ENCODE results near the gene LY9.
A peak's percentile ranks its signal among the peaks of the same experiment; 100 is the strongest.

The LY9 gene

DNA sequence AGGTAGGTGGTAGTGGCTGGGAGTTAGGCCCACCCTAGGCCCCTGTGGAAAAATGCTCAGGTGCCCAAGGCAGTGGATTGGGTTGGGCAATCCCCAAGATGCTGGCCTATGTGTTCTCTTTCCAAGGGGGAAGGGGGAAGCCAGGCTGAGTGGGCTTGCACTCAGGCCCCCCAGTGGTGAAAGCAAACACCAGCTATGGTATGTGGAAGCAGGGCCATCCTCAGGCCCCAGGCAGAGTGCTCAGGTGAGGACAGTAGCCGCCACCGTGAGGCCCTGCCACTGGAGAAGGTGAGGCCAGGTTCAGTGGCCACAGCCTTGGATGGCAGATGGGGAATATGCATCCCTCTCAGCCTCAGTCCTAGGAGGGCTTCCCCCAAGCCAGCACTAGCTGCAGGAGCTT, 11.8 kb downstream of the LY9 start:
- Mint-ChIP-seq H3K9me3 (peaks cover 16 to 24% of the 10 kb centered on the region in 2 donors), H3K27ac (peak overlapping the region in 1 of 2 donors; percentile 51), H3K27me3 (no peaks in the 10 kb centered on the region), H3K4me3 (peak overlapping the region; percentile 42 to 66), H3K4me1 (peaks cover 92% of the 10 kb centered on the region)
- DNase-seq (no peak), ATAC-seq (no peak)

DNA sequence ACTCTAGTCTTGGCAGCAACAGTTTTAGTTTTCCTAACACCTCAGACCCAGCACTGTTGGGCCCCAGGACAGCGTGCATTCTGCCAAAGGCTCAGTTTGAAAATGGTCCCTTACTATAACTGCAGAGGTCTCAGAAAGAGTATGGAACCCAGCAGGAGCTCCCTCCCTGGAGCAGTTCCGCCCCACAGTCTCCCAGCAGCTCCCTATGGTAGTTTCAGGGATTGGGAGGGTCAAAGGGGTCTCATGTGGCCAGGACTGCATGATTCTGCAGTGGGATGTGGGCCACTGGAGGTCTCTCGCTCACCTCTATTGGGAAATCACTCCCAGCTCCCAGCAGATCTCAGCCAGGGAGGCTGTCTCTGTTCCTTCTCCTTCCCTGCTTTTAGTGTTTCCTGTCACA, 12.3 kb downstream of the LY9 start:
- Mint-ChIP-seq H3K4me1 (peaks cover 92% of the 10 kb centered on the region), H3K9me3 (peaks cover 16 to 24% of the 10 kb centered on the region in 2 donors), H3K27me3 (no peaks in the 10 kb centered on the region), H3K4me3 (peak overlapping the region in 1 of 2 donors; percentile 41), H3K27ac (no peak overlapping the region)
- no peak for ATAC-seq
- no peak for DNase-seq

DNA sequence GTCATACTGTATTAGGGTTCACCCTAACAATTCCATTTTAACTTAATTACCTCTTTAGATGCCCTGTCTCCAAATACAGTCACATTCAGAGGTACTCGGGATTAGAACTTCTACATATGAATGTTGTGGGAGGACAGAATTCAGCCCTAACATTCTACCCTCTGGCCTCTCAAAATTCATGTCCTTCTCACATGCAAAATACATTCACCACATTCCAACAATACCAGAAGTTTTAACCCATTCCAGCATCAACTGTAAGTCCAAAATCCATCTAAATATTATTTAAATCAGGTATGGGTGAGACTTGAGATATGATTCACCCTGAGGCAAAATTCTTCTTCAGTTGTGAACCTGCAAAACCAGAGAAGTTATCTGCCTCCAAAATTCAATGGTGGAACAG, 14.5 kb downstream of the LY9 start:
- Mint-ChIP-seq H3K4me3 (no peak overlapping the region), H3K27ac (no peak overlapping the region), H3K27me3 (no peaks in the 10 kb centered on the region)

DNA sequence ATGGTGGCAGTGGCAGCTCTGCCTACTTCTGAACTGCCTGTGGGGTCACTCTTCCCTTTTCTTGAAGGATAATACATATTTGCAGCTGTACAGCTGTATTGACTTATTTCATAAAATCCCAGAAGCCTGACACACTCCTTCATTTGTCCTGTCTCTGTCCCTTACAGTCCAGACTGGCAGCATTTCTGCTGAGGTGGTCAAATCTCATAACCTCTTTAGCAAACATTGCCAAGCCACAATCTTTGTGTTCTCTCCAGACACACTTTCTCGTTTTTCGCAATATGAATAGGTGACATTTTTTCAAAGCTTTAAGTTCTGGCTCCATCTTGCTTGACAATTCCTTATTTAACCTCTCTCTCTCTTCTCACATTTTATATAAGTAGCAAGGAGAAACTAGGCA, 15.2 kb downstream of the LY9 start:
- Mint-ChIP-seq H3K27me3 (no peaks in the 10 kb centered on the region), H3K9me3 (peaks cover 14 to 17% of the 10 kb centered on the region in 2 donors), H3K4me3 (no peak overlapping the region), H3K27ac (peak overlapping the region in 1 of 2 donors; percentile 20), H3K4me1 (peaks cover 74% of the 10 kb centered on the region)
- no peak for DNase-seq
- ATAC-seq = no peak

More for the DNA sequence above, 14.5 kb downstream of the LY9 start:
- ATAC-seq = no peak
- H3K9me3 Mint-ChIP-seq = peaks cover 16 to 24% of the 10 kb centered on the region in 2 donors
- no peak for DNase-seq
- peaks cover 81% of the 10 kb centered on the region for H3K4me1 Mint-ChIP-seq

DNA sequence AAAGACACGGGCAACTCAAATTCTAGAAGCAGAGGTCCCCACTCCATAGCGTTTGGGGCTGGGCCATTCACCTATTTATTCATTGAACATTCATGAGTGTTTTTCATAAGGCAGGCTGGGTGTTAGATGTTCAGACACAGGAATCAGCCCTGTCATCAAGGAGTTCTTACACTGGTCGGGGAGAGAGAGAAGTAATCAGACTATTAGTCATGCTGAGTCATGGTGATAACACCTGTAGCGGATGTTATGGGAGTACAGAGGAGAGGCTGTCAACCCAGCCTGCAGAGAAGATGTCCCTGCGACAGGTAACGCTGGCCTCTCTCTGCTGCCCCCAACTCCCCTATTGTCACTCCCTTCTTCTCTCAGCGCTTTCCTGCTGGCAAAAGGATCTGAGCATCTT, 17.2 kb downstream of the LY9 start:
- no peaks in the 10 kb centered on the region for H3K27me3 Mint-ChIP-seq
- DNase-seq = no peak
- peak; percentile 82 for ATAC-seq
- no peak overlapping the region for H3K4me3 Mint-ChIP-seq
- H3K9me3 Mint-ChIP-seq = peaks cover 0 to 5% of the 10 kb centered on the region in 2 donors
- H3K4me1 Mint-ChIP-seq = peaks cover 54% of the 10 kb centered on the region
- peak overlapping the region in 1 of 2 donors; percentile 2 for H3K27ac Mint-ChIP-seq

DNA sequence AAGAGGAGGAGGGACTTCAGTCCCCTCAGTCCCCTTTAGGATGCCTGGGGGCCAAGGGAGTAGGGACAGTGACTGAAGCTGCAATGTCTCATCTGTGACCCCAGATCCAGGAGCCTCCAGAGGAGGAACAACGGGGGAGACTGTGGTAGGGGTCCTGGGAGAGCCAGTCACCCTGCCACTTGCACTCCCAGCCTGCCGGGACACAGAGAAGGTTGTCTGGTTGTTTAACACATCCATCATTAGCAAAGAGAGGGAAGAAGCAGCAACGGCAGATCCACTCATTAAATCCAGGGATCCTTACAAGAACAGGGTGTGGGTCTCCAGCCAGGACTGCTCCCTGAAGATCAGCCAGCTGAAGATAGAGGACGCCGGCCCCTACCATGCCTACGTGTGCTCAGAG, 18.3 kb downstream of the LY9 start:
- Mint-ChIP-seq H3K27ac (no peak overlapping the region), H3K9me3 (peaks cover 0 to 5% of the 10 kb centered on the region in 2 donors), H3K27me3 (no peaks in the 10 kb centered on the region), H3K4me3 (no peak overlapping the region), H3K4me1 (peaks cover 47% of the 10 kb centered on the region)
- no peak for DNase-seq
- no peak for ATAC-seq

DNA sequence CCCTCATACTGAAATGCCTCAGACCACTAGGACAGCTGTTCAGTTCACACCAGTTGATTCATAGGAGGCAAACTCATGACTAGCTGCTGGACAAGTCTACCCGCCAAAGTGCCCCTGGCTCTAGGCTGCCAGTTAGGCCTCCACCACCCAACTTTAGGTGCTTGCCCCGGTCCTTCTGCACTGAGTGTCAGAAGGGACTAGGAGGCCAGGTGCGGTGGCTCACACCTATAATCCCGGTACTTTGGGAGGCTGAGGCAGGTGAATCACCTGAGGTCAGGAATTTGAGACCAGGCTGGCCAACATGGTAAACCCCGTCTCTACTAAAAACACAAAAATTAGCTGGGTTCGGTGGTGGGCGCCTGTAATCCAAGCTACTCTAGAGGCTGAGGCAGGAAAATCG, 18.9 kb downstream of the LY9 start:
- Mint-ChIP-seq H3K9me3 (peaks cover 0 to 5% of the 10 kb centered on the region in 2 donors), H3K27me3 (no peaks in the 10 kb centered on the region), H3K4me3 (no peak overlapping the region), H3K27ac (no peak overlapping the region), H3K4me1 (peaks cover 44% of the 10 kb centered on the region)
- ATAC-seq (no peak), DNase-seq (no peak)

DNA sequence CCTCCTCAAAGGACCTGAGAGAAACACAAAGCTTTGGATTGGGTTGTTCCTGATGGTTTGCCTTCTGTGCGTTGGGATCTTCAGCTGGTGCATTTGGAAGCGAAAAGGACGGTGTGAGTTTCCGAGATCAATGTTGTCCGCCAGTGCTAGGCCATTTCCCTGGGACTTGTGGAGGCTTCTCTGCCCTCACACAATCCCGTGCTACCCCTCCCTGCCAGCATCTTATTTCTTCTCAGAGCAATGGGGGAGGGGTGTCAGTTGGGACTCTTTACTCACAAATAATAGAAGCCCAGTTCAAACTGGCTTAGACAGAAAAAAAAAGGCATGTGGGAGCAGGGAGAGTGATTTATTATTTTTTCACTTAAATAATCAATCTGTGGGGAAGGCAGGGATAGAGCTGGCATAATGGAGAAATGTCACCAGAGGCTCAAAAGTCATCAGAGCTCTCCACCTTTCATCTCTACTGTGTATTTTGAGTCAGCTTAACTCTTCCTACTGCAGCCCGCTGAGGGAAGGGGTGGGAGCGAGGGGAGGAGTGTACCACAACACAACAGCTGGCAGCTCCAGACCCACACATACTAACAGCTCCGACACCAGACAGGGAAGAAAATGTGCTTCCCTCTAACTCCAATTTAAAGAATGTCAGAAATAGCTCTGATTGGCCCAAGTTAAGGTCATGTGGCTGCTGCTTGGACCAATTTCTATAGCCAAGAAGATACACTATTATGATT, 22.4 kb downstream of the LY9 start:
- Mint-ChIP-seq H3K4me3 (no peak overlapping the region), H3K27me3 (no peaks in the 10 kb centered on the region), H3K4me1 (peaks cover 10% of the 10 kb centered on the region), H3K9me3 (no peaks in the 10 kb centered on the region), H3K27ac (no peak overlapping the region)
- ATAC-seq (no peak), DNase-seq (no peak)

DNA sequence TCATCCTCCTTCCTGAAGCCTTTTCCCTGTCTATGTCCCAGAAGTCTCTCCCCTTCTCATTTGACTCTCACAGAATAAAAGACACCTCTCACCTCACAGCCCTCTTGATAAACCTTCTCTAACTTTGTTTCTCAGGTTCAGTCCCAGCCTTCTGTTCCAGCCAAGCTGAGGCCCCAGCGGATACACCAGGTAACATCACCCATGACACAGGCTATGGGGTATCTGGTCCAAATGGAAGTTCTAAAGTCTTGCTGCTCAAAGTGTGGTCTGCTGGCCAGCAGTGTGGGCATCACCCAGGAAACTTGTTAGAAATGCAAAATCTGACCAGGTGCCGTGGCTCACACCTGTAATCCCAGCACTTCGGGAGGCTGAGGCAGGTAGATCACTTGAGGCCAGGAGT, 23.2 kb downstream of the LY9 start:
- Mint-ChIP-seq H3K27ac (peak overlapping the region in 1 of 2 donors; percentile 32), H3K27me3 (no peaks in the 10 kb centered on the region), H3K9me3 (no peaks in the 10 kb centered on the region), H3K4me1 (peaks cover 1% of the 10 kb centered on the region), H3K4me3 (no peak overlapping the region)
- DNase-seq (no peak), ATAC-seq (no peak)

DNA sequence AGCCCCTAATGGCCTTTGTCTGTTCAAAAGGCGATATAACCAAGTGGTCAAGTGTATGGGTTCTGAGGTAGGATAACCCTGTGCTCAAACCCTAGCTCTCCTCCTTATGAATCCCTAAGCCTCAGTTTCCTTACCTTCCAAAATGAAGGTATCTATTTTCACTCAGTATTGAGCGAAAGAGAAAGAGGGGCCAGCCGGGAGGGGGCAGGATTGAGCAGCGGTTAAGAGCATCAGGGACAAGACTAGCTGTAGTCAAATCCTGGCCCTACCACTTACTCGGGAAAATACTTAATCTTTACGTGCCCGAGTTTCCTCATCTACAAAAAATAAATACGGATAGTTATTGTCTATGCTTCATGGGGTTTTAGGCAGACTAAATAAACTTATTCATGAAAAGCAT, 25.7 kb downstream of the LY9 start:
- Mint-ChIP-seq H3K4me1 (no peaks in the 10 kb centered on the region), H3K9me3 (no peaks in the 10 kb centered on the region), H3K4me3 (no peak overlapping the region), H3K27me3 (no peaks in the 10 kb centered on the region), H3K27ac (no peak overlapping the region)
- ATAC-seq (no peak), DNase-seq (no peak)

DNA sequence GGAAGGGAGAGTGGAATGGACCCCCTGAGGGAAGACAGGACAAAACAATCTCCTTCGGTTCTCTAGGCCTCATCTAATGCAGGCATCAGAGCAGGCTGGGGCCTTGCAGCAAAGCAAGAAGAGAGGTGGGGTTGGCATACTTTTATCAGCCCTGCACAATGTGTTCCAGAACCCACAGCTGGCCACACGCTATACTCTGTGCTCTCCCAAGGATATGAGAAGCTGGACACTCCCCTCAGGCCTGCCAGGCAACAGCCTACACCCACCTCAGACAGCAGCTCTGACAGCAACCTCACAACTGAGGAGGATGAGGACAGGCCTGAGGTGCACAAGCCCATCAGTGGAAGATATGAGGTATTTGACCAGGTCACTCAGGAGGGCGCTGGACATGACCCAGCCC, 27.3 kb downstream of the LY9 start:
- peaks cover 4% of the 10 kb centered on the region for H3K4me1 Mint-ChIP-seq
- no peaks in the 10 kb centered on the region for H3K27me3 Mint-ChIP-seq
- ATAC-seq = no peak

DNA sequence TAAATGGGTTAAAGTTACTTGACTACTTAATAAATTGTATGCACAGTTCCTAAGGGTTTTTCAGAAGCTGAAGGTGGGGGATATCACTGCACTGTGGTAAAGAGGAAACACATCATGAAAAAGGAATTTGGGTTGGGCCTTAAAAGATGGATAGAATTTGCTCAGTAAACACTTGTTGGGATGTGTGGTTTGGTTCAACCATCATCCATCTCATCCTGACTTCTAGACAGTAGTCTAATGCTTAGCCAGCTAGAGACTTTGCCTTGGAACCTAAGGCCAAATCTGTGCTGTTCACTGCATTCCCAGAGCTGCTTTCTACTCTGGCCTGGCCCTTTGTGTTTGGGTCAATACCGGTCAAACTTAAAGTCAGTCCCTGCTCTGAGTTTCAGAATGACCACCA, 30.6 kb downstream of the LY9 start:
- no peak overlapping the region for H3K27ac Mint-ChIP-seq
- H3K9me3 Mint-ChIP-seq = no peaks in the 10 kb centered on the region

More for the DNA sequence above, 27.3 kb downstream of the LY9 start:
- no peak for DNase-seq
- Mint-ChIP-seq H3K27ac (no peak overlapping the region), H3K9me3 (no peaks in the 10 kb centered on the region), H3K4me3 (no peak overlapping the region)

DNA sequence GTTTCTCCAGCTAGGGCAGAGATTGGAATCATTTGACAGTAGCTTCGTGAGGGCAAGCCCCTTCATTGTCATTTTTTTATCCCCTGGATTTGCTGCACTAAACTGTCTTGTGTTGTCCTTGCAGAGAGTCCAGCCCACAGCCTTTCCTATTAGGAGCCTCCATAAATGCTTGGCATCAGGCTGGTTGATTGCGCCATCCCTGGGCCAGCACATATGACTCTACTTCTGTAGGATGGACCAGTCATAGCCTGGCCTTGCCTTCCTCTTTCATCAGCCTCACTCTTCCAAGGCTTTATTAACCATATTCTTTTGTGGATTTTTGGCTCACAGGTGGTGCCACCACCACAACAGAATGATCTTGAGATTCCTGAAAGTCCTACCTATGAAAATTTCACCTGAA, 31.4 kb downstream of the LY9 start:
- Mint-ChIP-seq H3K27me3 (no peaks in the 10 kb centered on the region), H3K4me1 (peaks cover 23% of the 10 kb centered on the region), H3K4me3 (no peak overlapping the region), H3K9me3 (no peaks in the 10 kb centered on the region), H3K27ac (no peak overlapping the region)
- ATAC-seq (no peak), DNase-seq (no peak)

More for the DNA sequence above, 30.6 kb downstream of the LY9 start:
- ATAC-seq = no peak
- DNase-seq = no peak
- Mint-ChIP-seq H3K4me3 (no peak overlapping the region), H3K4me1 (peaks cover 23% of the 10 kb centered on the region), H3K27me3 (no peaks in the 10 kb centered on the region)

DNA sequence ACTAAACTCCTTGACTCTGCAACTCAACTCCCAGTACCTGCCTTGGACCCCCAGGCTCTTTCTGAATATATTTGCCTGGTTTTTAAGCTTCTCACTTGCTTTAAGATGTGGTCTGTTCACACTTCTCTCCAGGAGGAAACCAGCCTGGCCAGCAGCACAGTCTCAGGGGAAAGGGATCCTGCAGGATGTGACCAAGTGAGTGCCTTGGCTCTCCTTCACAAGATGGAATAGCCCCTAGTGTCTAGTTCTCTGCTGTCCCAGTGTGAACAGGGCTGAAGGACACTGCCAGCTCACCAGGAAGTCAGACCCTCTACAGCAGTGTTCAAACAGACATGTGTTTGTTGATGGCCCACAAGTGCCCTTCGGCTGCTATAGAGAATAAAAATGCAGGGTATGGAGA, 33.8 kb downstream of the LY9 start:
- H3K4me1 Mint-ChIP-seq = peaks cover 40% of the 10 kb centered on the region
- no peak overlapping the region for H3K4me3 Mint-ChIP-seq
- no peak for ATAC-seq
- H3K27ac Mint-ChIP-seq = no peak overlapping the region
- H3K27me3 Mint-ChIP-seq = no peaks in the 10 kb centered on the region
- H3K9me3 Mint-ChIP-seq = no peaks in the 10 kb centered on the region
- no peak for DNase-seq

DNA sequence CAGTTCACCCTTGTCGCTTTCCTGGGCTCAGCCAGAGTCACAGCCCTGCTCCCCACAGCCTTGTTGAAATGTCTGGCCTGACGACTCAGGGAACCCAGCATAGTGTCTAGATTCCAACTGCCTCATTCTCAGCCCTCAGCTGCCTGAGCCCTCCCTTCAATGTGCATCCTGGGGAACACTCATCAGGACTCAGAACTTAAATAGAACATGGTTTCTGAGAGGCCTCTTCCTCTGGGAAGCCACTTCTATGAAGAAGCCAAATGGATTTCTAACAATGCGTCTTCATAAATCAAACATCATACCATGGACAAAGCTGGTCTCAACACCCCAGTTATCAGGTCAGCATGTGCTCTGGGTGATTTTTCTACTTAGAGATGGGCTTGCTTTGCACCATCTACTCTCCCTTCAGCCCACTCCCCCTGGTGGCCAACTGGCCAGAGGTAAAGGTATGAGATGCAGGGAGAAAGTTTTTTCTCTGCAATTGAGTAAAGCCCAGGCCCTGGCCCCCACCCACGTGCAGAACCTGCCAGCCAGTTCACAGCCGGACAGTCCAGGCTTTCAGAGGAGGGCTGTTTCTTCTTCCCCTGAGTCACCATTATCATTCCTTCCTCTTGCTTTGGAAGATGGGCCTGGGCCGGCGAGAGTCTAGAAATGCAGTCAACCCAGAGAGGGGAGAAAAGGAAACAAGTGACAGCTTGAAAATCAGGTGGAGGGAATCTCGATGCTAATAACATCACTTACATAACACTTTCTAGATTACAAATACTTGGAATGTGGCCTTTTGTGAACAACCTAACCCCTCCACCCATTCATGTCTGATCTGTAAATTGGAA, 34.6 kb downstream of the LY9 start:
- H3K4me3 Mint-ChIP-seq = no peak overlapping the region
- peak; percentile 86 for ATAC-seq
- peak; percentile 68 to 78 for DNase-seq
- no peaks in the 10 kb centered on the region for H3K27me3 Mint-ChIP-seq
- H3K27ac Mint-ChIP-seq = no peak overlapping the region
- H3K9me3 Mint-ChIP-seq = no peaks in the 10 kb centered on the region
- H3K4me1 Mint-ChIP-seq = peaks cover 48% of the 10 kb centered on the region

DNA sequence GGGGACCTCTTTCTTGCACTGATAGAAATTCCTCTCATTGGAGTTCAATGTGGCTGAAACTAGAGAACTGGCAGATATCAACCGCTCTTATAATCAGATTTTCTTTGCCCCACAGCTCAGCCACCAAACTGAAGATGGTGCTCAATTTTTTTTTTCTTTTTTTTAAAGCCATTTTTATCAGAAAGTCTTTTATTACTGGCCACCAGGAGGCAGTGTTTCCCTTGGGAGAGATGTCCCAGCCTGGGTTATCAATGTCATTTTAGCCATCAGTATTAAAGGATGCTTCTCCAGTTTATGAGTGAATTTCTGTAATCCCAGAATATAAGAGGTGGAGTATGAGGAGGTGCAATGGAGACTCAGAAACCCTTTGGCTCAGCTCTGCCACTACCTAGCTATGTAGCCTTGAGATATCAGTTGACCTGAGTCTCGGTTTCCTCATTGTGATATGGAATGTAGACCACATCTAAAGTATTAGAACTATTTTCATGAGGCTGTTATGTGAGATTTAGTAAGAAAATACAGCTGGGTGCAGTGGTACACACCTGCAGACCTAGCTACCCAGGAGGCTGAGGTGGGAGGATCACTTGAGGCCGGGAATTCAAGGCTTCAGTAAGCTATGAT, 39.1 kb downstream of the LY9 start:
- no peaks in the 10 kb centered on the region for H3K27me3 Mint-ChIP-seq
- no peak overlapping the region for H3K4me3 Mint-ChIP-seq
- H3K9me3 Mint-ChIP-seq = no peaks in the 10 kb centered on the region
- ATAC-seq (no peak), DNase-seq (peak; percentile 42 to 43)
- peak overlapping the region; percentile 57 to 93 for H3K27ac Mint-ChIP-seq
- H3K4me1 Mint-ChIP-seq = peaks cover 78% of the 10 kb centered on the region

Measured in stimulated activated naive CD8-positive, alpha-beta T cell treated with anti-CD3 and anti-CD28 coated beads, Interleukin-15, amount 100 ng/mL, for 72 hours (primary cell).